ENCODE results near the gene SNX19. TPM values are rescaled to one million over a fixed set of nuclear protein-coding genes. Genes with fewer than 3 reads are reported as not detected.

SNX19 gene
- polyA plus RNA-seq, 1 donor from 2014 or later: 20.8 TPM

DNA sequence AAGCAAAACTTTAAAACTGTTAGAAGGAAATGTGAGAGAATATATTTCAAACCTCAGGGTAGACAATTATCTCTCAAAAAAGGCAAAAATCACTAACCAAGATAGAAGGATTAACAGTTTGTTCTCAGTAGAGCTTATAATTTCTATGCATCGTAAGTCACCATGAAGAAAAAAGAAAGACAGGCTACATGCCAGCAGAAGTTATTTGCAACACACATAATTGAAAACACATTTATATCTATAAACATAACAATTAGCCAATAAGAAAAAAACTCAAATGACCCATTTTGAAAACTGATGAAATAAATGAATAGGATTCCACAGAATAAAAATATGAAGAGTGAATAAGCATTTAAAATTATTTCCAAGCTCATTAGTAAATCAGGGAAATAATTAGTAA lies 24.4 kb upstream of the SNX19 start:
- Histone ChIP-seq H3K4me2 (ENCODE audit: low read length) (no peak overlapping the region), H3K9me3 (ENCODE audit: low read length) (no peaks in the 10 kb centered on the region), H4K20me1 (ENCODE audit: insufficient read depth) (no peaks in the 10 kb centered on the region), H3F3A (ENCODE audit: insufficient read depth, low read length, poor library complexity, severe bottlenecking) (no peaks in the 10 kb centered on the region), H2AFZ (ENCODE audit: low read depth, low read length) (no peak overlapping the region), H3K27ac (ENCODE audit: low read length) (no peak overlapping the region), H3K9ac (ENCODE audit: low read length) (no peak overlapping the region), H3K4me3 (ENCODE audit: low read length) (no peak overlapping the region), H3K79me2 (replicated peaks; ENCODE audit: insufficient read depth, low read length) (no peaks in the 10 kb centered on the region), H3K27me3 (ENCODE audit: insufficient read depth, low read depth, low read length) (no peaks in the 10 kb centered on the region), H3K9me2 (ENCODE audit: insufficient read depth, low read length) (no peaks in the 10 kb centered on the region), H3K36me3 (ENCODE audit: insufficient read depth, low read length) (no peaks in the 10 kb centered on the region)
- TF ChIP-seq MXI1 (conservative IDR thresholded peaks at IDR 0.05; ENCODE audit: poor library complexity, severe bottlenecking): no peak
- TF ChIP-seq POLR2AphosphoS5 (IDR thresholded peaks at IDR 0.05): no peak
- no peak for TF ChIP-seq EZH2 (IDR thresholded peaks at IDR 0.05; ENCODE audit: borderline replicate concordance, insufficient read depth, low read length, poor library complexity, severe bottlenecking)
- TF ChIP-seq EP300 (conservative IDR thresholded peaks at IDR 0.05; ENCODE audit: poor library complexity, severe bottlenecking): no peak
- no peak for TF ChIP-seq SMC3 (conservative IDR thresholded peaks at IDR 0.05; ENCODE audit: poor library complexity)
- TF ChIP-seq, protein P1, sequence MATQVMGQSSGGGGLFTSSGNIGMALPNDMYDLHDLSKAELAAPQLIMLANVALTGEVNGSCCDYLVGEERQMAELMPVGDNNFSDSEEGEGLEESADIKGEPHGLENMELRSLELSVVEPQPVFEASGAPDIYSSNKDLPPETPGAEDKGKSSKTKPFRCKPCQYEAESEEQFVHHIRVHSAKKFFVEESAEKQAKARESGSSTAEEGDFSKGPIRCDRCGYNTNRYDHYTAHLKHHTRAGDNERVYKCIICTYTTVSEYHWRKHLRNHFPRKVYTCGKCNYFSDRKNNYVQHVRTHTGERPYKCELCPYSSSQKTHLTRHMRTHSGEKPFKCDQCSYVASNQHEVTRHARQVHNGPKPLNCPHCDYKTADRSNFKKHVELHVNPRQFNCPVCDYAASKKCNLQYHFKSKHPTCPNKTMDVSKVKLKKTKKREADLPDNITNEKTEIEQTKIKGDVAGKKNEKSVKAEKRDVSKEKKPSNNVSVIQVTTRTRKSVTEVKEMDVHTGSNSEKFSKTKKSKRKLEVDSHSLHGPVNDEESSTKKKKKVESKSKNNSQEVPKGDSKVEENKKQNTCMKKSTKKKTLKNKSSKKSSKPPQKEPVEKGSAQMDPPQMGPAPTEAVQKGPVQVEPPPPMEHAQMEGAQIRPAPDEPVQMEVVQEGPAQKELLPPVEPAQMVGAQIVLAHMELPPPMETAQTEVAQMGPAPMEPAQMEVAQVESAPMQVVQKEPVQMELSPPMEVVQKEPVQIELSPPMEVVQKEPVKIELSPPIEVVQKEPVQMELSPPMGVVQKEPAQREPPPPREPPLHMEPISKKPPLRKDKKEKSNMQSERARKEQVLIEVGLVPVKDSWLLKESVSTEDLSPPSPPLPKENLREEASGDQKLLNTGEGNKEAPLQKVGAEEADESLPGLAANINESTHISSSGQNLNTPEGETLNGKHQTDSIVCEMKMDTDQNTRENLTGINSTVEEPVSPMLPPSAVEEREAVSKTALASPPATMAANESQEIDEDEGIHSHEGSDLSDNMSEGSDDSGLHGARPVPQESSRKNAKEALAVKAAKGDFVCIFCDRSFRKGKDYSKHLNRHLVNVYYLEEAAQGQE (IDR thresholded peaks at IDR 0.05; ENCODE audit: borderline replicate concordance): no peak
- TF ChIP-seq, protein P2, sequence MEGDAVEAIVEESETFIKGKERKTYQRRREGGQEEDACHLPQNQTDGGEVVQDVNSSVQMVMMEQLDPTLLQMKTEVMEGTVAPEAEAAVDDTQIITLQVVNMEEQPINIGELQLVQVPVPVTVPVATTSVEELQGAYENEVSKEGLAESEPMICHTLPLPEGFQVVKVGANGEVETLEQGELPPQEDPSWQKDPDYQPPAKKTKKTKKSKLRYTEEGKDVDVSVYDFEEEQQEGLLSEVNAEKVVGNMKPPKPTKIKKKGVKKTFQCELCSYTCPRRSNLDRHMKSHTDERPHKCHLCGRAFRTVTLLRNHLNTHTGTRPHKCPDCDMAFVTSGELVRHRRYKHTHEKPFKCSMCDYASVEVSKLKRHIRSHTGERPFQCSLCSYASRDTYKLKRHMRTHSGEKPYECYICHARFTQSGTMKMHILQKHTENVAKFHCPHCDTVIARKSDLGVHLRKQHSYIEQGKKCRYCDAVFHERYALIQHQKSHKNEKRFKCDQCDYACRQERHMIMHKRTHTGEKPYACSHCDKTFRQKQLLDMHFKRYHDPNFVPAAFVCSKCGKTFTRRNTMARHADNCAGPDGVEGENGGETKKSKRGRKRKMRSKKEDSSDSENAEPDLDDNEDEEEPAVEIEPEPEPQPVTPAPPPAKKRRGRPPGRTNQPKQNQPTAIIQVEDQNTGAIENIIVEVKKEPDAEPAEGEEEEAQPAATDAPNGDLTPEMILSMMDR (IDR thresholded peaks at IDR 0.05; ENCODE audit: poor library complexity, severe bottlenecking): no peak
- TF ChIP-seq TAF1 (IDR thresholded peaks at IDR 0.05; ENCODE audit: low read depth): no peak
- no peak for TF ChIP-seq RAD21 (conservative IDR thresholded peaks at IDR 0.05)

DNA sequence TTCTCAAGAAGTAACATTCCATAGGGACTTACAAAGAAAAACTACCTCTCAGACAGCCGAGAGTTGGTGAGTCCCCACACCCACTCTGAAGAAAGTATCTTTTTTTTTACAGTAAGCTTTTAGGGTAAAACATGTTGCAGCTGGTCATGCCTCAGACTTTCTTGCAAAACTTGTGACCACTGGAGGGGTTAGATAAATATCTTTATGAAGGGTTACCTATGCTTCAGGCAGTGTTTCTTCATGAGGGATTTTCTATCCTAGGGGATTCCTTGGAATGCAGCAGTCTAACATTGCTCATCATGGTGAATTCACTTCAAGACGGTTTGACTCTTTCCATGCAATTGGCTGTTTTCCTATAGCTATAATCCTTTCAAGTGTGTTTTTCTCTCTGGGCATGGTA lies 20.8 kb upstream of the SNX19 start:
- H3K4me3 ChIP-seq (ENCODE audit: low read length): no peak overlapping the region
- no peaks in the 10 kb centered on the region for H3K9me3 ChIP-seq (ENCODE audit: low read length)
- no peak overlapping the region for H3K4me2 ChIP-seq (ENCODE audit: low read length)
- no peaks in the 10 kb centered on the region for H3K27me3 ChIP-seq (ENCODE audit: insufficient read depth, low read depth, low read length)
- H3F3A ChIP-seq (ENCODE audit: insufficient read depth, low read length, poor library complexity, severe bottlenecking): no peaks in the 10 kb centered on the region
- no peak overlapping the region for H3K9ac ChIP-seq (ENCODE audit: low read length)
- H2AFZ ChIP-seq (ENCODE audit: low read depth, low read length): no peak overlapping the region
- H3K9me2 ChIP-seq (ENCODE audit: insufficient read depth, low read length): no peaks in the 10 kb centered on the region
- no peaks in the 10 kb centered on the region for H4K20me1 ChIP-seq (ENCODE audit: insufficient read depth)
- no peaks in the 10 kb centered on the region for H3K36me3 ChIP-seq (ENCODE audit: insufficient read depth, low read length)
- no peaks in the 10 kb centered on the region for H3K79me2 ChIP-seq (replicated peaks; ENCODE audit: insufficient read depth, low read length)
- no peak for TF ChIP-seq MXI1 (conservative IDR thresholded peaks at IDR 0.05; ENCODE audit: poor library complexity, severe bottlenecking)
- no peak for TF ChIP-seq EP300 (conservative IDR thresholded peaks at IDR 0.05; ENCODE audit: poor library complexity, severe bottlenecking)
- no peak for TF ChIP-seq POLR2AphosphoS5 (IDR thresholded peaks at IDR 0.05)
- TF ChIP-seq EZH2 (IDR thresholded peaks at IDR 0.05; ENCODE audit: borderline replicate concordance, insufficient read depth, low read length, poor library complexity, severe bottlenecking): no peak
- TF ChIP-seq, protein P2 (IDR thresholded peaks at IDR 0.05; ENCODE audit: poor library complexity, severe bottlenecking): no peak
- TF ChIP-seq RAD21 (conservative IDR thresholded peaks at IDR 0.05): no peak
- no peak for TF ChIP-seq SMC3 (conservative IDR thresholded peaks at IDR 0.05; ENCODE audit: poor library complexity)
- no peak for TF ChIP-seq TAF1 (IDR thresholded peaks at IDR 0.05; ENCODE audit: low read depth)
- TF ChIP-seq, protein P1 (IDR thresholded peaks at IDR 0.05; ENCODE audit: borderline replicate concordance): no peak
- no peak overlapping the region for H3K27ac ChIP-seq (ENCODE audit: low read length)
